Nasal cavity respiratory epithelium epithelial cell of viscerocranial mucosa (primary cell): Measurements from ENCODE around the gene NDUFAB1. TPM values are rescaled to one million over a fixed set of nuclear protein-coding genes. Genes with fewer than 3 reads are reported as not detected.

ENCODE experiments used
- total RNA-seq: library from RNA; depleted of rRNA; stranded (reverse); fragments of >200 nt; gene quantifications from 2 replicates; pipeline ENCODE4 v1.2.3, GENCODE V29; 2014

The NDUFAB1 gene
- 78.4 and 130 TPM in 2 replicates for total RNA-seq

DNA sequence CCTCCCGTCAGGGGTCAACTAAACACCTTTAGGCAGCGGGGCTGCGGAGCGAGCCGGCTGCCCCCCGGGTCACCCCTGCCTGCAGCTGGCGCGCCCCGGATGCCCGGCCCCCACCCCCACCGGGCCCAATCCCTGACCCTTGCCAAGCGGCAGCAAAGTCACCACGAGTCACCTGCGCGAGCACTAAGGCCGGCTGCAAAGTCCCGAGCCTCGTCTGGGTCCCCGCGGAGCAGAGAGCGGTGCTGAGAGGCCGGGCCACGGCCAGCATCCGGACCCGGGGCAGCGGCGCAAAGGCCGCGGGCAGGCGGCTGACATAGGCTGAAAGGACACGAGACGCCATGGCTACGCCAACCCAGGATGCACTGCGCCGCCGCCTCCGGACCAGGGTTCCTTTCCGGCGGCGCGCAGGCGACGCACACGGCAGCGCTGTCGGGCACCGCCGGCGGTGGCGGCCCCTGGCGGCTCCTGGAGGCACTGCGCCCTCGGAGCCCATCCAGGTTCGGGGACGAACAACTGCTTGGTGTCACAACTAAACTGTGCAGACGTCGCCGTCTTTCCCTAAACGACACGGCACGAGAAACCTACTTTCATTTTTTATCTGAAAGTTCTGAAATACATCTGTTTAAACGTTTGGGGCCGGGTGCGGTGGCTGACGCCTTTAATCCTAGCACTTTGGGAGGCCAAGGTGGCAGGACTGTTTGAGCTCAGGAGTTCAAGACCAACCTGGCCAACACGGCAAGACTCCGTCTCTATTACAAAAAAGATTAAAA is at the start of gene NDUFAB1:
TSS of gene NDUFAB1 (minus strand) at position 366 of the 770 bp plus-strand sequence. CDS start at position 340, 26 bp downstream.

DNA sequence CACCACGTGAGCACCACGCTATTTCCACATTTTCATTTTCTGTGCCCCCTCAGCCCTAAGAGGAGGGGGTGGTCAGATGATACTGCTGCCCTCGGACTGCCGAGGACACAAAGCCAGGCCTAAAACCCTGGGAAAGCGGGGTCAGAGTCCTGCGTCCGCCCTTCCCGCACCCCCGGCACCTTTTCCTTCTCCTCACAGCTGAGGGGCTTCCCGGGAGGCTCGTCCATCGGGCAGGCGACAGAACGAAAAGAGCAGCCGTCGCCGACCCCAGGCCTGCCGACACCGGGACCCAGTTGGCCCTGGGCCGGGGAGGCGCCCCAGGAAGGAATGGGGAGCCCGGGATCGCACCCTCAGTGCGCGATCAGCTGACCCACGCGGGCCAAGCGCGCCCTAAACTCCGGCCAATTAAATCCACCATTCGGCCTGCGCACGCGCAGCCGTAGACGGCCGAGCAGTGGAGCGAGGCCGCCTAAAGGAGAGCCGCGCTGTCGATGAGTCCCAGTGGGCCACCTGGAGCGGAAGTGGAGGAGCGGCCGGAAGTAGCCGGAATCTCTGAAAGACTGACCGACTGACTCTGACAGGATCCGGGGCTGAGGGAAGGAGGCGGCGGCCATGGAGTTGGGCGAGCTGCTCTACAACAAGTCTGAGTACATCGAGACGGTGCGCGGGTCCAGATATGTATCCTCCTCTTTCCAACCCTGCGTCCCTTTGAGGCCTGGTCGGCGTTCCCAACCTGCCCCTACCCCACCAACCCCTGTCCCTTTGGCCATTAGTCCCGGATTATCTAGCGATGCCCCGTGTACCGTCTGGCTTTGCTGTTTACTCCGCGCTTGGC is 45.0 kb upstream of the NDUFAB1 start, which contains the start of the genes DCTN5 and PALB2:
TSS of gene DCTN5 (plus strand) at position 536 of the 835 bp plus-strand sequence. CDS start at position 613, 77 bp downstream.
TSS of gene PALB2 (minus strand) at position 380 of the 835 bp plus-strand sequence. CDS start at position 227, 153 bp downstream.

GRCh38 chr16:23556881-23557778 is 39.0 kb downstream of the NDUFAB1 start, which contains the start of the genes EARS2 and UBFD1:
TSS of gene EARS2 (minus strand) at chr16:23557350. CDS start at chr16:23557343, 7 bp downstream.
TSS of gene UBFD1 (plus strand) at chr16:23557727. CDS start at chr16:23557743, 16 bp downstream.

Other genes starting within 250 kb of the NDUFAB1 start
- gene COG7, start 143.1 kb downstream of the NDUFAB1 start, total RNA-seq, result 6.5 and 16.9 TPM in 2 replicates
- 14.0 and 21.4 TPM in 2 replicates for gene GGA2, start 85.8 kb downstream of the NDUFAB1 start, total RNA-seq
- 30.1 and 49.5 TPM in 2 replicates for gene EARS2, start 39.0 kb downstream of the NDUFAB1 start, total RNA-seq
- 26.0 and 56.7 TPM in 2 replicates for gene UBFD1, start 38.6 kb downstream of the NDUFAB1 start, total RNA-seq
- gene PALB2, start 45.0 kb upstream of the NDUFAB1 start, total RNA-seq, result 16.4 and 17.6 TPM in 2 replicates
- gene DCTN5, start 45.1 kb upstream of the NDUFAB1 start, total RNA-seq, result 46.1 and 90.5 TPM in 2 replicates
- gene PLK1, start 82.6 kb upstream of the NDUFAB1 start, total RNA-seq, result 0.34 and 1.00 TPM in 2 replicates
- 0.34 and 1.6 TPM in 2 replicates for gene ERN2, start 116.9 kb upstream of the NDUFAB1 start, total RNA-seq
- gene CHP2, start 158.7 kb upstream of the NDUFAB1 start, total RNA-seq, result 0.34 and 0.93 TPM in 2 replicates
- under 0.01 TPM in 1 of 2 replicates, not detected in the other for gene PRKCB, start 239.7 kb upstream of the NDUFAB1 start, total RNA-seq